ENCODE results near the gene NDNF.

The NDNF gene

GRCh38 chr4:121093261-121093660 lies 20.9 kb upstream of the NDNF start:
- H3K4me3 ChIP-seq (ENCODE audit: low read depth, low read length): no peak overlapping the region
- in situ Hi-C loops (cut with HindIII; ENCODE audit: low sequenced_read_pairs): no loop called here
- no peak for DNase-seq (ENCODE audit: low read depth)
- TF ChIP-seq, protein P1, sequence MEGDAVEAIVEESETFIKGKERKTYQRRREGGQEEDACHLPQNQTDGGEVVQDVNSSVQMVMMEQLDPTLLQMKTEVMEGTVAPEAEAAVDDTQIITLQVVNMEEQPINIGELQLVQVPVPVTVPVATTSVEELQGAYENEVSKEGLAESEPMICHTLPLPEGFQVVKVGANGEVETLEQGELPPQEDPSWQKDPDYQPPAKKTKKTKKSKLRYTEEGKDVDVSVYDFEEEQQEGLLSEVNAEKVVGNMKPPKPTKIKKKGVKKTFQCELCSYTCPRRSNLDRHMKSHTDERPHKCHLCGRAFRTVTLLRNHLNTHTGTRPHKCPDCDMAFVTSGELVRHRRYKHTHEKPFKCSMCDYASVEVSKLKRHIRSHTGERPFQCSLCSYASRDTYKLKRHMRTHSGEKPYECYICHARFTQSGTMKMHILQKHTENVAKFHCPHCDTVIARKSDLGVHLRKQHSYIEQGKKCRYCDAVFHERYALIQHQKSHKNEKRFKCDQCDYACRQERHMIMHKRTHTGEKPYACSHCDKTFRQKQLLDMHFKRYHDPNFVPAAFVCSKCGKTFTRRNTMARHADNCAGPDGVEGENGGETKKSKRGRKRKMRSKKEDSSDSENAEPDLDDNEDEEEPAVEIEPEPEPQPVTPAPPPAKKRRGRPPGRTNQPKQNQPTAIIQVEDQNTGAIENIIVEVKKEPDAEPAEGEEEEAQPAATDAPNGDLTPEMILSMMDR (IDR thresholded peaks at IDR 0.05; ENCODE audit: low read depth, low read length, missing control alignments): no peak

DNA sequence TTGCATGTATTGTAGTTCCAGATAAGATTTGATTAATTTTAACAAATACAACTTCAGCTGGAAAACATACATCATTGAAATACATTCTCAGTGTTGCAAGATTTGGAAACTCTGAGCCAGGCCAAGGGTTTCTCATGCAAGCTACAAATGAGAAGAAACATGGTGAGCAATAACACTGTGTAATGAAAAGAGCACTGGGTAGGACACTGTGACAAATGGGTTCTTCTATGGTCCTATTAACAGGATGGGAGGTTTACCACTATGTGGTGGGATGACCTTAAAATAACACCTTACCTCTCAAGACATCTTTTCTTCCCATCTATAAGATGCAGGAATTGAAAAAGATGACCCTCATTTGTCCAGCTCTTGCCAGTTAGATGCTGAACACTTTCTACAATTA lies 19.6 kb upstream of the NDNF start:
- TF ChIP-seq, protein P1 (IDR thresholded peaks at IDR 0.05; ENCODE audit: low read depth, low read length, missing control alignments): no peak
- in situ Hi-C loops (cut with HindIII; ENCODE audit: low sequenced_read_pairs): no loop called here
- H3K4me3 ChIP-seq (ENCODE audit: low read depth, low read length): no peak overlapping the region
- DNase-seq (ENCODE audit: low read depth): no peak

DNA sequence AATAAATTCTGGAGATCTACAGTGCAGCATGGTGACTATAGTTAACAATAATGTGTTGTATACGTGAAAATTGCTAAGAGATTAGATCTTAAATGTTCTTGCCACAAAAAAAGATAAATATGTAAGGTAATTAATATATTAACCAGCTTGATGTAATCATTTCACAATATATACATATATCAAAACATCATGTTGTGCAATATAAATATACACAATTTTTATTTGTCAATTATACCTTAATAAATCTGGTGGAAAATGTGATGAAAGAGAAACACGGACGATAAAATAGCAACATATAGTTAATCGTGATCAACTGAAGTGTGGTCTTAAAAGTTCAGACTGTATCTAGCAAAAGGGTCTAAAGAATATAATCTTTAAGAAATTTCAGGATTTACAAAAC lies 16.5 kb upstream of the NDNF start:
- TF ChIP-seq, protein P1 (IDR thresholded peaks at IDR 0.05; ENCODE audit: low read depth, low read length, missing control alignments): no peak
- no peak overlapping the region for H3K4me3 ChIP-seq (ENCODE audit: low read depth, low read length)
- no peak for DNase-seq (ENCODE audit: low read depth)
- in situ Hi-C loops (cut with HindIII; ENCODE audit: low sequenced_read_pairs): no loop called here

DNA sequence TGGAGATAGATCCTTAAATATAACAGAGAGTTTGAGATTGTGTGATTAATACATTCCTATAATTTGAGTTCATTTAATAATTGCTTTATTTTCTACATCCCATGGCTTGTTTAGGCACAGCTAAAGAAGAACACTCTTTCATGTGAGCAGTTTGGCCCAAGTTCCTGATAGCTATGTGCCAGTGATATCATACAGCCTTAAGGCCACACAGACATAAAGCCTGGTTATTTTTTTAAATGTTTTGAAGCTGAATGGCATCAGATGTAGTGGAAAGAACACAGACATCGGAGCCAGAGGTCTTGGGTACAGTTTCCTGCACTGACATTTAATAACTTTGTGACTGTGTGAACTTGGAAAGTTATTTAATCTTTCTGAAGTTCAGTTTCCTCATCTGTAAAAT lies 7.0 kb upstream of the NDNF start:
- no peak for DNase-seq (ENCODE audit: low read depth)
- H3K4me3 ChIP-seq (ENCODE audit: low read depth, low read length): no peak overlapping the region
- TF ChIP-seq, protein P1 (IDR thresholded peaks at IDR 0.05; ENCODE audit: low read depth, low read length, missing control alignments): no peak
- in situ Hi-C loops (cut with HindIII; ENCODE audit: low sequenced_read_pairs): no loop called here

DNA sequence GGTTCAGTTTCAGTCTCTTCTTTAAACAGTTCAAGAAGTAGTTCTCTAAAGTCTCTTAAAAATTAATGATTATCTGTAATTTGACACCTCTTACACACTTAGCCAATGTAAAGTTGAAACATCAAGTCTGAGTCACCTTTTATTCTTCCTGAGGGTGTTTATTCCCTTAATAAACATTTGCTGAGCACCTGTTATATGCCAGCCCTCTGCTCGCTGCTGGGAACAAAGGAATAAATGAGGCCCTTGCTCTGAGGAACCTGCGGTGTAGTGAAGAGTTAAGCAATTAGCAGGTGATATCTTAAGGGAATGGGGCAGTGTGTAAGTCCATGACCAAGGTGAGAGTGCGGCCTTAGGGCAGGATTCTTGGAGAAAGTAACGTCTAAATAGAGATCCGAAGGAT lies 5.2 kb upstream of the NDNF start:
- no peak for DNase-seq (ENCODE audit: low read depth)
- TF ChIP-seq, protein P1 (IDR thresholded peaks at IDR 0.05; ENCODE audit: low read depth, low read length, missing control alignments): no peak
- in situ Hi-C loops (cut with HindIII; ENCODE audit: low sequenced_read_pairs): no loop called here

GRCh38 chr4:121076416-121076815 lies 4.1 kb upstream of the NDNF start:
- no peak for DNase-seq (ENCODE audit: low read depth)
- H3K4me3 ChIP-seq (ENCODE audit: low read depth, low read length): no peak overlapping the region
- TF ChIP-seq, protein P1 (IDR thresholded peaks at IDR 0.05; ENCODE audit: low read depth, low read length, missing control alignments): no peak
- in situ Hi-C loops (cut with HindIII; ENCODE audit: low sequenced_read_pairs): no loop called here

More for the DNA sequence above, 5.2 kb upstream of the NDNF start:
- H3K4me3 ChIP-seq (ENCODE audit: low read depth, low read length): no peak overlapping the region

Data from astrocyte of the cerebellum (primary cell).